HUES64 (cell line): ENCODE data around the gene CCDC102A.

Experiments
- H3K27ac ChIP-seq: 2 replicates; pipeline ENCODE4 v1.7.0; 2013; ENCODE audit warnings: low read depth, low read length, inconsistent platforms
- H3K27me3 ChIP-seq: 2 replicates; pipeline ENCODE4 v1.6.1; 2013; ENCODE audit warnings: mild to moderate bottlenecking, low read length; ENCODE audit not compliant: insufficient read depth
- H3K36me3 ChIP-seq: 2 replicates; pipeline ENCODE4 v1.6.1; 2013; ENCODE audit warnings: mild to moderate bottlenecking, low read length; ENCODE audit not compliant: insufficient read depth
- H3K4me1 ChIP-seq: 2 replicates; pipeline ENCODE4 v1.6.1; 2013; ENCODE audit warnings: mild to moderate bottlenecking, low read length, moderate library complexity; ENCODE audit not compliant: insufficient read depth
- H3K4me3 ChIP-seq: 2 replicates; pipeline ENCODE4 v1.5.1; 2013; ENCODE audit warnings: mild to moderate bottlenecking, low read length, moderate library complexity
- H3K9ac ChIP-seq: 2 replicates; pipeline ENCODE4 v1.6.1; 2013; ENCODE audit warnings: mild to moderate bottlenecking, low read depth, low read length
- H3K9me3 ChIP-seq: 2 replicates; pipeline ENCODE4 v1.6.1; 2013; ENCODE audit warnings: low read depth, low read length; ENCODE audit not compliant: insufficient read depth
- WGBS: fragments of 150-250, 120-280 bp; methylation state at CpG from one replicate; pipeline ENCODE4 v1.1.7; 2013; ENCODE audit warnings: missing lambda C conversion rate; 5-methylcytosine and 5-hydroxymethylcytosine counted together

CCDC102A gene

DNA sequence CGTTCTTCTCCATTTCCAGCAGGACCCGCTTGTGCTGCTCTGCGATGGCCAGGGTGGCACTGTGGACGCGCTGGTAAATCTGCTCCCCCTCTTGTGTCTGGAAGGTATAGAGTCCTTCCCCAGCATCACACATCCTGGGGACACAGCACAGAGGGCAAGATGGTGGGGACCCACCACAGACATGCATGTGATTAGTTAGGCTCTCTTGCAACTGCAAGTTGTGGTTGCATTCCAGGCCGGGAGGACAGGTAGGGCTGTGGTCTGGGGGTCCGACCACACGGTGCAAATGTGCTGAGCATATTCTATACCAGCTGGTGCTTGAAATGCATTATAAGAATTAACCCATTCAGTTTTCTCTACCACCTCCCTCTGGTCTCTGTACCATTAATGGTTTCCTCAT is 62.5 kb downstream of the CCDC102A start:
- H3K27me3 ChIP-seq: peaks cover 5% of the 10 kb centered on the region; the same call in 1 of the 2 replicates

DNA sequence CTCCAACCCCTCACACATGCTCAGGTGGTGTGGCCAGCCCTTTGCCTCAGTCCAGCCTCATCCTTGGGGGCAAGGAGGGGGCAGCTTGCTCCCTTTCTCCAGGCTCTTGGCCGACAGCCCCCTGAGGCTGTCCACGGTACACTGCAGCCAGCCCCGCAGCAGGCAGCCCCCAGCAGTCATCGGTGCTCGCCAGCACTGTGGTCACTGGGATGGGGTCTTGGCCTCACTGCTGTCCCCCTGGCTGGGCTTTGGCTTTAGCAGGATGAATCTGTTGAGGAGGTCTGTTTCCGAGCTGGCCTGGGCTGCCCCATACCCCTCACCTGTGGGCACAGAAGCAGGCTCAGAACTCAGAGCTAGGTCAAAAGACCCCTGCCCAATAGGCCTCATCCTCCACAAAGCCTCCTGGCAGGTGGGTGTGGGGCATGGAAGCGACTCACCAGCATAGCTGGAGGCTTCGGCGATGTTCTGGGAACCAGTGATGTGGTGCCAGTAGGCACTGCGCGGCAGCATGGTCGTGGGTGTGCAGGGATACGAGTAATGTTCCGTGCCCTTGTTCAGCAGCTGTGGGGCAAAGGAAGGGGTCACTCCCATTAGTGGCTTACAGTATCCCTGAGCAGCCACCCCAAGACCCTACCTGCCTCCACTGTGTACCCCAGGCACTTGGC is 63.1 kb downstream of the CCDC102A start:
- WGBS: 94% methylated on average over 14 of the region's 14 CpGs
- Histone ChIP-seq H3K9ac (no peak overlapping the region), H3K36me3 (peaks cover 55% of the 10 kb centered on the region), H3K4me3 (no peak overlapping the region), H3K27me3 (no peaks in the 10 kb centered on the region), H3K4me1 (peaks cover 45% of the 10 kb centered on the region), H3K9me3 (no peaks in the 10 kb centered on the region), H3K27ac (no peak overlapping the region)

More for the DNA sequence above, 62.5 kb downstream of the CCDC102A start:
- H3K9me3 ChIP-seq: no peaks in the 10 kb centered on the region
- H3K36me3 ChIP-seq: peaks cover 49% of the 10 kb centered on the region
- peaks cover 47% of the 10 kb centered on the region for H3K4me1 ChIP-seq
- no peak overlapping the region for H3K27ac ChIP-seq
- WGBS: 97% methylated on average over 8 of the region's 8 CpGs
- no peak overlapping the region for H3K9ac ChIP-seq
- no peak overlapping the region for H3K4me3 ChIP-seq

DNA sequence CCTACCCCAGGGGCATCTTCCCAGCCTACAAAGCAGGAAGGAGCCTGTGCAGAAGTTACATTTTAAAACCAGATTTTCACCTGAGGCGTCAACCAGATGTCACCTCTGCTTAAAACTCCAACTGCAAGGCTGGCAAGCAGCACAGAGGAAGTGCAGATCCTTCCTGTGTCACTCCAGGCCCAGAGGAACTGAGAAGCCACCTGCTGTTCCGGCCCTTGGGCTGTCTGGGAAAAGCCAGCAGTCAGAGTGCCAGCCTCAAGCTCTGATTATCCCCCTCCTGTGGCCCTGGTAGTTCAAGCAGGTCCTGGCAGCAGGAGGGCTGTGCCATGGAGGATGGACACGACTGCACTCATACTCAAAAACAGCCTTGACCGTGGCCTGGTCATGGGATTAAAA is 63.7 kb downstream of the CCDC102A start:
- Histone ChIP-seq H3K4me1 (peaks cover 41% of the 10 kb centered on the region), H3K27ac (peak overlapping the region; percentile 30), H3K36me3 (peaks cover 61% of the 10 kb centered on the region), H3K9ac (peak overlapping the region; percentile 26; the same call in 1 of the 2 replicates), H3K4me3 (no peak overlapping the region), H3K9me3 (no peaks in the 10 kb centered on the region), H3K27me3 (no peaks in the 10 kb centered on the region)
- WGBS: 60% methylated on average over 4 of the region's 4 CpGs

DNA sequence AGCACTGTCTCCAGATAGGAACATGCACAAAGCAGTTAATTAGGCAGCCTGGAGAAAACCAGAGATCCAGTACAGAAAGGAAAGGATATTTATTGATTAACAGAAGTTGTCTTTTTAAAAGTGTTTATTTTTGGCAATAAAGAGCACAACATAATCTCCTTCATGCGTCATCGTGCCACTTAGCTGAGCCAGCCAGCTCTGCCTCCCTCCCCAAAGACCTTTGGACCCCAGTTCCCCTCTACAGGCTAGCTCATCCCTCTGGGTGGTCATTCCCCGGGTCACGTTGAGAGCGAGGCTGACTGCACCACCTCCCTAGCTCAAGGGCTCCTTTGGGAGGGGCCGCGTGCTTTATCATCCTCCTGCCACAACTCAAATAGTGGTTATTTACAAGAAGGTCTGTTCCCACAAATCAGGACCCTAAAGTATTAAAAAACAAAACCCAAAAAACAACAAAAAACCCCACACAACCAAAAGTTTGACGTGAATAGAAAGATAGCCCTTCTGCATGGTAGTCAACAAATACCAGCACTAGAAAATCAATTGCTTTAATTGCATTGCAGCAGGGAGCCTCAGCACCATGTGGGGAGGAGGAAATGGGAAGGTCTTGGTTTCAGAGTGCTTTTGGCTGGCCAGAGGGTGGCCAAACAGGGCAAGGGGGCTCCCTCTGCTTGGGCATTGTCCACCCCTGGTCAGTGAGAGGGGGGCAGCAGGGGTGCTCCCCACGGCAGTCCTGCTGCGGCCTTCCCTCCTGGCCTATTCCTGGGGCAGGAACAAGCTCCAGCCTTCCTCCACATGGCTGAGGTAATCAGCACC is 64.3 kb downstream of the CCDC102A start:
- no peaks in the 10 kb centered on the region for H3K27me3 ChIP-seq
- H3K4me1 ChIP-seq: peaks cover 35% of the 10 kb centered on the region
- H3K27ac ChIP-seq: peak overlapping the region; percentile 30
- no peaks in the 10 kb centered on the region for H3K9me3 ChIP-seq
- no peak overlapping the region for H3K4me3 ChIP-seq
- peaks cover 68% of the 10 kb centered on the region for H3K36me3 ChIP-seq
- 37% methylated on average over 10 of the region's 10 CpGs for WGBS
- H3K9ac ChIP-seq: peak overlapping the region; percentile 26; the same call in 1 of the 2 replicates

DNA sequence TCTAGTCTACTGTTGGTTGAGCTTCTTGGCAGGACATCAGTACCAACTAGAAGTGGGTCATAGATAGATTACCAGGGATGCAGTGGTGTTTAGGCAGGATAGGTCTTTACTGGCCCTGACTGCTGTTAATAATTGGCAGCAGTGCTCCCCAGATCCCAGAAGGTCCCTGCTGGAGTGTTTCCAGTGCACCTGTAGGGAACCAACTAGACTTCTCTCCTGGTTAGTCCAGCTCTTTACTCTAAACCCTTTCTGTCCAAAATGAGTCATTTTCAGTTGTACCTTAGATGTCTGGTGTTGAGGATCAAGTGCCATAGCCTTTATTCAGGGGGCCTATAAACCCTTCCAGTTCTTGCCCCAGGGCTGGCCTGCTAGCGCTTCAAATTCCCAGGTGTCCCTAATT is 65.2 kb downstream of the CCDC102A start:
- H3K27me3 ChIP-seq: no peaks in the 10 kb centered on the region
- H3K36me3 ChIP-seq: peaks cover 75% of the 10 kb centered on the region
- H3K4me1 ChIP-seq: peaks cover 28% of the 10 kb centered on the region
- H3K9me3 ChIP-seq: no peaks in the 10 kb centered on the region
- WGBS: 95% methylated on average over 1 of the region's 1 CpG
- H3K9ac ChIP-seq: no peak overlapping the region
- no peak overlapping the region for H3K27ac ChIP-seq
- H3K4me3 ChIP-seq: no peak overlapping the region

DNA sequence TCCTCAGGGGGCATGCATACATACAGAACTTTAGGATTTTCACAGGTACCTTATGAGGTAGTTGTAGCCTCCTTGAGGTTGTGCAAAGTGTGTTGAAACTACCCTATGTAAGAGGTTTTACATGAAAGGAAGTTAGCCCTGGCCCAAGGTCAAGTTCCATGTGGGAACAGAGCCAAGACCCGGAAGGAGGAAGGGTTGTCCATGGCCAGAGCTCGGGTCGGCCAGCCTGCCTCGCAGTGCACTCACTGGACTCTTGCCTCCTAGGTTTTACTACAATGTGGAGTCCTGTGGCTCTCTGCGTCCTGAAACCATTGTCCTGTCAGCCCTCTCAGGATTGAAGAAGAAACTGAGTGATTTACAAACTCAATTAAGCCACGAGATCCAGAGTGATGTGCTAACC is 65.7 kb downstream of the CCDC102A start:
- peaks cover 25% of the 10 kb centered on the region for H3K4me1 ChIP-seq
- no peaks in the 10 kb centered on the region for H3K9me3 ChIP-seq
- H3K4me3 ChIP-seq: no peak overlapping the region
- no peak overlapping the region for H3K9ac ChIP-seq
- no peak overlapping the region for H3K27ac ChIP-seq
- H3K27me3 ChIP-seq: no peaks in the 10 kb centered on the region
- WGBS: 93% methylated on average over 6 of the region's 6 CpGs
- H3K36me3 ChIP-seq: peaks cover 80% of the 10 kb centered on the region

DNA sequence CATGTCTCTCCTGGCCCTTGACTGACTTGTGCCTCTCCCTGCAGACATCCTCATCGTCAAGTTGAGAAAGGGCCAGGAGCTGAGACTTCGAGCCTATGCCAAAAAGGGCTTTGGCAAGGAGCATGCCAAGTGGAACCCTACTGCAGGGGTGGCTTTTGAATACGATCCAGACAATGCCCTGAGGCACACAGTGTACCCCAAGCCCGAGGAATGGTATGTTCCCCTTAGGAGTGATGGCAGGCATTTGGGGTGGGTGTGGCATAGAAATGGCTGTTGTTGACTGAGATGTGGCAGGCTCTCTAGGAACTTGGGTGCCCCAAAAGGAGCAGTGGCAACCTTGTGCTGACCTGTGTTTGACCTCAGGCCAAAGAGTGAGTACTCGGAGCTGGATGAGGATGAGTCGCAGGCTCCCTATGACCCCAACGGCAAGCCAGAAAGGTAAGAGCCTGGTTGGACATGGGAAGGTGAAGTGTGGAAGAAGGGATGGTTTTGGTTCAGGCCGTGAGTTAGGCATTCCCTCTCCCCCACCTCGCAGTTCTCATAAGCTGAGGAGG is 66.4 kb downstream of the CCDC102A start:
- Histone ChIP-seq H3K9me3 (no peaks in the 10 kb centered on the region), H3K4me1 (peaks cover 21% of the 10 kb centered on the region), H3K27ac (no peak overlapping the region), H3K27me3 (no peaks in the 10 kb centered on the region), H3K4me3 (no peak overlapping the region), H3K9ac (no peak overlapping the region), H3K36me3 (peaks cover 87% of the 10 kb centered on the region)
- 93% methylated on average over 9 of the region's 9 CpGs for WGBS

- Histone ChIP-seq H3K4me3 (no peak overlapping the region), H3K27ac (no peak overlapping the region), H3K36me3 (peaks cover 91% of the 10 kb centered on the region), H3K9me3 (no peaks in the 10 kb centered on the region), H3K27me3 (no peaks in the 10 kb centered on the region), H3K4me1 (peaks cover 21% of the 10 kb centered on the region), H3K9ac (no peak overlapping the region)
- WGBS: 97% methylated on average over 11 of the region's 11 CpGs
Observed at GRCh38 chr16:57469046-57469445, 67.3 kb downstream of the CCDC102A start.

GRCh38 chr16:57468346-57468745 is 68.0 kb downstream of the CCDC102A start:
- no peaks in the 10 kb centered on the region for H3K9me3 ChIP-seq
- no peak overlapping the region for H3K9ac ChIP-seq
- peaks cover 23% of the 10 kb centered on the region for H3K4me1 ChIP-seq
- 90% methylated on average over 2 of the region's 2 CpGs for WGBS
- no peaks in the 10 kb centered on the region for H3K27me3 ChIP-seq
- H3K4me3 ChIP-seq: no peak overlapping the region
- H3K27ac ChIP-seq: no peak overlapping the region
- H3K36me3 ChIP-seq: peaks cover 90% of the 10 kb centered on the region

GRCh38 chr16:57464523-57464922 is 71.8 kb downstream of the CCDC102A start:
- Histone ChIP-seq H3K9ac (no peak overlapping the region), H3K4me1 (0 out of 2 replicates have a peak, but pooled peaks cover 3% of the 10 kb centered on the region), H3K27me3 (no peaks in the 10 kb centered on the region), H3K27ac (no peak overlapping the region), H3K4me3 (no peak overlapping the region), H3K9me3 (no peaks in the 10 kb centered on the region), H3K36me3 (peaks cover 74% of the 10 kb centered on the region)
- no CpG with 5 or more reads among the region's 2 CpGs for WGBS

GRCh38 chr16:57462978-57463362 is 73.4 kb downstream of the CCDC102A start:
- Histone ChIP-seq H3K36me3 (peaks cover 74% of the 10 kb centered on the region), H3K4me1 (0 out of 2 replicates have a peak, but pooled peaks cover 3% of the 10 kb centered on the region), H3K4me3 (peak overlapping the region; percentile 83), H3K9me3 (no peaks in the 10 kb centered on the region), H3K27ac (0 out of 2 replicates have a peak overlapping the region, but pooled peaks have one; percentile 36), H3K9ac (peak overlapping the region; percentile 67), H3K27me3 (no peaks in the 10 kb centered on the region)
- WGBS: 2% methylated on average over 16 of the region's 16 CpGs
